HG02588 (cell line): ENCODE data around the gene COL28A1.

Experiments
- ATAC-seq: cut with Tn5 transposase; IDR thresholded peaks from one replicate; pipeline ENCODE4 v1.9.1; 2021; ENCODE audit warnings: mild to moderate bottlenecking, moderate library complexity; ENCODE audit not compliant: unreplicated experiment

COL28A1 gene

DNA sequence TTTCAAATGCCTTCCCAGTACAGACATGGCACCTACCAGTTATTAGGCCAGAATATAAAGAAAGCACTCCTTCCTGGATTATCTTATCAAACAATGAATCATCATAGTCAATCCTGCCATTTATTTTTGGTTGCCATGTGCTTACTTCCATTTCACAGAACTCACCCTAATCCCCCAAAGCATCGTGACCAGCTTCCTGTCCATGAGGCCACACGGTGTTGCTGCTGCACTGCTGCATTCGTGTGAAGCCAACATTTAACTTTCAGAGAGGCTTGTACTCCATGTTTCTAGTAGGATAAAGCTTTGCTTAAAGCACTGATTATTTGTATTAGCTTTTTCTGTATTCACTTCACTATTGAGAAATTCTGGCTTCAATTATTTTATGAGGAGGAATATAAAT, 14.4 kb downstream of the COL28A1 start:
- ATAC-seq, result no peak

GRCh38 chr7:7519528-7519927, 16.1 kb downstream of the COL28A1 start:
- no peak for ATAC-seq

DNA sequence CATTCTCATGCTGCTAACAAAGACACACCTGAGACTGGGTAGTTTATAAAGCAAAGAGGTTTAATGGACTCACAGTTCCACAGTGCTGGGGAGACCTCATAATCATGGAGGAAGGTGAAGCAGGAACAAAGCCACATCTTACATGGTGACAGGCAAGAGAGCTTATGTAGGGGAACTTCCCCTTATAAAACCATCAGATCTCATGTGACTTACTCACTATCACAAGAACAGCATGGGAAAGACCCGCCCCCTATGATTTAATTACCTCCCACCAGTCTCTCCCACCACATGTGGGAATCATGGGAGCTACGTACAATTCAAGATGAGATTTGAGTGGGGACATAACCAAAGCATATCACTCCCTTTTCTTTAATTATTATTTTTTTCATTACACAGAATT, 16.6 kb downstream of the COL28A1 start:
- ATAC-seq, result no peak

- no peak for ATAC-seq
These were observed 17.9 kb downstream of the COL28A1 start for GRCh38 chr7:7517754-7518153.

DNA sequence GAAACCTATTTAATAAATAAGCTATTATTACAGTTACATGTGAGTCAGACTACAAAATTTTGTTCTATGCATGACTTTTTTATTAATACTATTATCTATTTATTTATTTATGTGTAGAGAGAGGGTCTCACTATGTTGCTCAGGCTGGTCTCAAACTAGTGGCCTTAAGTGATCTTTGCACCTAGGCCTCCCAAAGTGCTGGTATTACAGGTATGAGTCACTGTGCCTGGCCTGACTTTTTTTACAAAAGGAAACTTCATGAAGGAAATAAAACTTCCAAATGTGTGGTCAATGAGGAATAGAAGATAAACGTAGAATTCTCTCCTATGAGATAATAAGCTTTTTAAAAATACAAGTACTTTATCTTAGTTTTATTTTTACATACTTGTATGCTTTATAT, 19.0 kb downstream of the COL28A1 start:
- no peak for ATAC-seq

GRCh38 chr7:7516156-7516555, 19.5 kb downstream of the COL28A1 start:
- no peak for ATAC-seq

DNA sequence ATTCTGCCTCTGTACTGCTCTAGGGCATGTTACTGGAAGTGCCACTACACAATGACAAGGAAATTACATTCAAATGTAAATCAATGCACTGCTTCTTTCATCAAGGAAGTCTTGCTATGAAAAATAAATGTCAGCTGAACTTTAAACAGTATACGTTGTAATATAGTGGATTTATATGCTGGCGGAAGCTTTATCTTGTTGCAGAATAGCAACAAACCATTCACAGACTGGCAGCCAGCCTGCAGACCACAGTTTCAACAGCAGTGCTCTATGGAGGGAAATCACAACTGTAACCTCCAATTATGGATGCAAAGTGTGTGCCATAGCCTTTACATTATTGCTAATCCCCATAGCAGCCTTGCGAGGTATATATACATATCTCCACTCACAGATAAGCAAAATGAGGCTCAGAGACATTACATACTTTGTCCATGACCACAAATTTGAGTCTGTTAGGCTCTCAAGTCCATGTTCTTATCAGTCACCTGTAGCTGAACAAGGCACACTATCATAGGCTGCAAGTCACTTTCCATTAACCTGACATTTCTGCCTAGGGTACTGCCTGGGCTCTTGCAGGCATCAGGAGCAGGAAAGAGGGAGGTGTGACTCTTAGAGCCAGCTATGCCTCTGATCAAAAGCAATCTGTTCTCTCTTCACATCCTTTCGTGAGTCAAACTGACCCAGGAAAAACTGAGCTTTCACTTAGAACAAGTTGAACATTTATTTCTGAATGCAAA, 22.6 kb downstream of the COL28A1 start:
- ATAC-seq, result no peak

DNA sequence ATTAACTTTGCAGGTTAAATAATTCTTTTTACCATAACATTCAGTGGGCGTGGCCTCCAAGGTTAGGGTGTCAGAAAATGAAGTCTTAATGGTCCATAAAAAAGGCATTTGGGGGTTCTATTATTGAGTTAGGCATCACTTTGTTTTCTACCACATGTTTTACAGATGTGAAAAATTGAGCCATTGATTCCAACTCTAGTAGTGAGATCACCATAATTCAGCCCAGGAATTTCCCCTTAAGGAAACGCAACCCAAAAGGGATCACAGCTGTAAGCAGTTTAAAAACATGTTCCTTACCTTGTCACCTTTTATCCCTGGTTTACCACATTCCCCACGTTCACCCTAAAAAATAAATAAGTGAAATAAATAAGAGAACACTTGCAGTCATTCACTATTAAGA, 24.9 kb downstream of the COL28A1 start:
- no peak for ATAC-seq

DNA sequence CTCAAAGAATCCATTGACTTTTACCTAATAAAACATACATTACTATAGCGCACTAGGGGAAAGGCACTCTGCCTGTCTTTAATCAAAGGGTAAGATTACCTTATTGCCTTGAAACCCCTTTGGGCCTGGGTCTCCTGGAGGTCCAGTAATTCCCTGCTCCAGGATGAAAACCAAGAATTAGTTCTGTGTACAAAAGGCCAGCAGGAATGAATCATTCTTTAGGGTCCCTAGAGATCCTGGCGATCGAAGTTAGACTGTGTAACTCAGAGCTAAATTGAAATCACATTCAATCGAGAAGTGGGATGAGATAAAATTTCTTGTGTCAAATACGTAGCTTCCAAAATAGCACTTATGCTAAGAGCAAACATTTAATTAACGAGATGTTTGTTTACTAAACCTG, 29.8 kb downstream of the COL28A1 start:
- no peak for ATAC-seq

- ATAC-seq, result no peak
These were observed 30.6 kb downstream of the COL28A1 start for GRCh38 chr7:7504910-7505704.

DNA sequence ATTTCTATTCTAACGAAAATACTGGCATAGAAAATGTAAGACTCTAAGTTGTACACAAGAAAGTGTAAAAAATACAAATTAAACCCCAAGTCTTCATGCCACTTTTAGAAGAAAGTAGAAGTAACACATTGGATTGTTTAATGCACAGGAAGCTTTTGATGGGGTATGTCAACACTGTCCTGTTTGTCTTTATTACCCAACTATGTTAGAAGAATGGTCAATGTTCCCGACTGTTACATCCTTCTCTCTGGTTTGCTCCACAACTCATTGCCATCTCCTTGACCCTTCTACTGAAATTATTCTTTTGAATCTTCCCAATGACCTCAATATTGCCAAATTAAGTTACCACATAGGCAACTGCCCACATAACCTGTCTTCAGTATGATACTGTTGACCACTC, 35.8 kb downstream of the COL28A1 start:
- no peak for ATAC-seq

DNA sequence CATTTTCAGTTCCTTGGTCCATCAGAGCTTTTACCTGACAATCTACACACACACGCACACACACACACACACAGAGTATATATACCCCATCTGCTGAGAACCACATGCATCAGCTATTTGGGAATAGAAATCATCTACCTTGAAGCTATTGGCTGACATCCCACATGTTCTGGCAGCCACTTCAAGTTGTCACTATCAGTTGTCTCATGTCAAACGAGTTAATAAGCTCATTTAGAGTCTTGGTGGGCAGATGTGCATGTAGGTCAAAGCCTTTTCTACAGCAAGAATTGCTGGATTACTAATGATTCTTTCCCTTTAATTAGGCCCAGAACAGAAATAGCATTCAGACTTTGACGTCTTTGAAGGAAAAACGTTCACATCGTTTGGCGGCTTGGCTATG, 36.8 kb downstream of the COL28A1 start:
- no peak for ATAC-seq

DNA sequence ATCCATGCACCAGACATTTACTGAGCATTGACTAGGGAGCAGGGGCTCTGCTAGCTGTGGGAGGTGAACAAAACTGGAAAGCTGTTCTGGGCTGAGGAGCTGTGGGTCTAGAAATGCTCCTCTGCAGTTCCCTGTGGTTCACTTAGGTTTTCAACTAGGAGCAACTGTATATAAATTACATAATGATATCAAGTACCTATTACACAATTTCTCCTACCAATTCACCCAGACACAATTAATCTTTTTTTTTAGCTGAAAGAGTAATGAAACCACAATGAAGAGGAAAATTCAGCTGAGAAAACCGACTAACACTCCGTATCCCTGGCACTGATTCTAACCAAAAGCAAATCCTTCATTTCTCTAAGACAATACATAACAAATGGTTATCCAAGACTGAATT, 39.4 kb downstream of the COL28A1 start:
- no peak for ATAC-seq

- no peak for ATAC-seq
These were observed 40.5 kb downstream of the COL28A1 start for GRCh38 chr7:7495171-7495570.

DNA sequence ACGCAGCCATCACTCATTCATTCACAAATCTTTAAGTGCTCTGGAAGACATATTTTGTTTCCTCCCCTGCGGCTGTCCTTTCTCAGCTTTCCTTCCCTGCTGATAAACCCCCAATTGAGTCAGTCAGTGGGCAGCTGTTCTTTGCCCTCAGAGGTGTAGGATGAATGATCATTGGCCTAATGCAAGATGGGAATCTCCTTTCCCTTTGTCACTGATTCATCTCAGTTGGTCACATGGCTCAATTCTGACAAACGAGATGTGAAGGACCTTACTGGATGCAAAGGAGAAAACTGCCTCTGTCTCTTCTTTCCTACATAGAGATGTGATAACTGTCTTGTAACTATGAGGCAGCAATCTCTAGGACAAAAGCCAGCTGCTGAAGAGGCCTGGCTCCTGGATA, 44.6 kb downstream of the COL28A1 start:
- no peak for ATAC-seq

GRCh38 chr7:7490003-7490402, 45.7 kb downstream of the COL28A1 start:
- no peak for ATAC-seq

DNA sequence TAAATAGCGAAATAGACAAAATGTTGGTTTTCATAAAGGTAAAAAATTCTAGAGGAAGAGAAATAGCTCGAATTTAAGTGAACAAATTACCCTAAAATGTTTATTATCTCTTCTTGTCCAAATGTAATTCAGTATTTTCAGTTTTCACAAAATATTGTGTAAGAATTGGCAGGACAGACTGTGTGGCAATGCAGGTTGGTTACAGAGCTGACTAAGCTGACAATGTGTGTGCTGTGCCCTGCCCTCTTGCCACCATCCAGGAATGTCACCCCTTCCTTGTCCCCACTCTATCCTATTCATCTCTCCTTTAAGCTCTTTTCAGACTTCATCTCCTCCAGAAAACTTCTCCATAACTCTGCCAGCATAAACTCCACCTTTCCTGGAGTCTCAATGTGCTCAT, 46.1 kb downstream of the COL28A1 start:
- ATAC-seq, result no peak

DNA sequence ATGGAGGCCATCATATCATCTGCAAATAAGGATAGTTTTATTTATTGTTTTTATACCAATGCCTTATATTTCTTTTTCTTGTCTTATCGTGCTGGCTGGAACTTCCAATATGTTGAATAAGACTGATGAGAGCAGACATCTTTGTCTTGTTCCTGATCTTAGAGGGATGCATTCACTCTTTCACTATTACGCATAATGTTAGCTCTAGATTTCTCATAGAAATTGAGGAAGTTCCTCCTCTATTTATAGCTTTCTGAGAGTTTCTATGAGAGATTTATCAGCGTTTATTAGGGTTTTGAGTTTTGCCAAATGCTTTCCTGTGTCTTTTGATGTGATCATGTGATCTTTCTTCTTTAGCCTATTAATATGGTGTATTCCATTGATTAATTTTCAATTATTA, 49.3 kb downstream of the COL28A1 start:
- no peak for ATAC-seq

- no peak for ATAC-seq
These were observed 51.6 kb downstream of the COL28A1 start for GRCh38 chr7:7484072-7484471.

DNA sequence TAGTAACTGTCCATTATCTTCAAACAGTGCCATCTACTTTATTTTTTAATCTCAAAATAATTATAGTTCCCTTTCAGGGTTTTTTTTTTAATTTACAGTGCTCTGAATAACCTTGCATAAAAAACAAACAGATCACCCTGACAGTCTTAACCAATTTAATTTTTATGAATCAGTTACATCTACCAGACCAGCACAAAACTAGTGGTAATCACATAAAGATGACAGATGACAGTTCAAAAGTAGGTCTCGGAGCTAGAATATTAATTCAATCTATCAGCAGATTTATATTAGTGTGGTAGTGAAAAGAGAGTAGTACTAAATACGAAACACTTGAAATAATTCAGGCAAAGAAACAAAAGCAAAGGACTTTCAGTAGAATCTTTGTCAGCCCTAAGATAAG, 53.9 kb downstream of the COL28A1 start:
- ATAC-seq, result no peak

- no peak for ATAC-seq
These were observed 56.3 kb downstream of the COL28A1 start for GRCh38 chr7:7479275-7479805.

GRCh38 chr7:7478569-7478968, 57.1 kb downstream of the COL28A1 start:
- no peak for ATAC-seq
